Measurements from ENCODE around the gene NBPF1. TPM values are rescaled to one million over a fixed set of nuclear protein-coding genes. Genes with fewer than 3 reads are reported as not detected.
"Not testable (repeated sequence)": the region's sequence is repeated elsewhere in the genome, so short reads cannot be mapped to it uniquely, and the experiment has no call there.

NBPF1 gene
- total RNA-seq, 3 donors from 2014 or later, result 80.2 to 169 (median 104) TPM

- H3K4me3 ChIP-seq; ATAC-seq; H3K9me3 ChIP-seq; intact Hi-C loops (cut with DNase I, micrococcal nuclease); H3K36me3 ChIP-seq (ENCODE audit: low read depth): not testable (repeated sequence)
- peak in 2 of 3 donors; percentile 5 to 15 for DNase-seq
- H3K4me1 ChIP-seq (ENCODE audit: low read depth), result peaks cover 13% of the 10 kb centered on the region
Observed at GRCh38 chr1:16637941-16638778, 24.8 kb upstream of the NBPF1 start.

- H3K36me3 ChIP-seq (ENCODE audit: low read depth); H3K9me3 ChIP-seq; H3K4me1 ChIP-seq (ENCODE audit: low read depth); ATAC-seq; intact Hi-C loops (cut with DNase I, micrococcal nuclease); H3K4me3 ChIP-seq: not testable (repeated sequence)
- peak; percentile 4 to 31 (median 25) for DNase-seq
Observed at GRCh38 chr1:16636551-16637195, 23.3 kb upstream of the NBPF1 start.

- H3K36me3 ChIP-seq (ENCODE audit: low read depth); intact Hi-C loops (cut with DNase I, micrococcal nuclease); H3K9me3 ChIP-seq; H3K4me3 ChIP-seq; H3K4me1 ChIP-seq (ENCODE audit: low read depth); ATAC-seq: not testable (repeated sequence)
- peak; percentile 2 to 44 (median 20) for DNase-seq
Observed at GRCh38 chr1:16635959-16636358, 22.6 kb upstream of the NBPF1 start.

- H3K9me3 ChIP-seq; ATAC-seq; H3K36me3 ChIP-seq (ENCODE audit: low read depth); H3K4me3 ChIP-seq; H3K4me1 ChIP-seq (ENCODE audit: low read depth); intact Hi-C loops (cut with DNase I, micrococcal nuclease): not testable (repeated sequence)
- DNase-seq, result peak in 1 of 3 donors; percentile 17
Observed at GRCh38 chr1:16633540-16634282, 20.3 kb upstream of the NBPF1 start.

- peak in 2 of 3 donors; percentile 28 to 48 for DNase-seq
- H3K4me1 ChIP-seq (ENCODE audit: low read depth); H3K4me3 ChIP-seq; ATAC-seq; intact Hi-C loops (cut with DNase I, micrococcal nuclease); H3K9me3 ChIP-seq: not testable (repeated sequence)
- peaks cover 11% of the 10 kb centered on the region for H3K36me3 ChIP-seq (ENCODE audit: low read depth)
Observed at GRCh38 chr1:16632044-16632850, 18.9 kb upstream of the NBPF1 start.

GRCh38 chr1:16631248-16632043, 18.1 kb upstream of the NBPF1 start:
- no peak overlapping the region for H3K4me3 ChIP-seq
- no peaks in the 10 kb centered on the region for H3K9me3 ChIP-seq
- intact Hi-C loops (cut with DNase I, micrococcal nuclease), result no loop called here
- H3K36me3 ChIP-seq (ENCODE audit: low read depth), result peaks cover 12% of the 10 kb centered on the region
- no peak for TF ChIP-seq CTCF (IDR thresholded peaks at IDR 0.05)
- no peaks in the 10 kb centered on the region for H3K4me1 ChIP-seq (ENCODE audit: low read depth)
- DNase-seq (peak; percentile 2 to 62 (median 46)), ATAC-seq (no peak)

- DNase-seq (peak; percentile 10 to 58 (median 46)), ATAC-seq (no peak)
- no peak for TF ChIP-seq CTCF (IDR thresholded peaks at IDR 0.05)
- peaks cover 13% of the 10 kb centered on the region for H3K36me3 ChIP-seq (ENCODE audit: low read depth)
- no peaks in the 10 kb centered on the region for H3K9me3 ChIP-seq
- H3K4me1 ChIP-seq (ENCODE audit: low read depth), result no peaks in the 10 kb centered on the region
- intact Hi-C loops (cut with DNase I, micrococcal nuclease), result no loop called here
- no peak overlapping the region for H3K4me3 ChIP-seq
Observed at GRCh38 chr1:16630661-16631247, 17.4 kb upstream of the NBPF1 start.

- intact Hi-C loops (cut with DNase I, micrococcal nuclease); H3K4me1 ChIP-seq (ENCODE audit: low read depth); H3K9me3 ChIP-seq; ATAC-seq; H3K4me3 ChIP-seq: not testable (repeated sequence)
- peaks cover 18% of the 10 kb centered on the region for H3K36me3 ChIP-seq (ENCODE audit: low read depth)
- DNase-seq, result peak; percentile 5 to 52 (median 48)
Observed at GRCh38 chr1:16629916-16630530, 16.7 kb upstream of the NBPF1 start.
